C4-2B (cell line): Measurements from ENCODE around the gene EML5.

Experiments used
- ZFX ChIP-seq: fragments of 450-650 bp; IDR thresholded peaks from 2 replicates; pipeline ENCODE4 v1.6.1; 2017
- TF ChIP-seq, protein P1 (sequence below): fragments of 450-650 bp; conservative IDR thresholded peaks from 2 replicates; pipeline ENCODE4 v1.5.1; 2017; ENCODE audit warnings: mild to moderate bottlenecking

DNA sequence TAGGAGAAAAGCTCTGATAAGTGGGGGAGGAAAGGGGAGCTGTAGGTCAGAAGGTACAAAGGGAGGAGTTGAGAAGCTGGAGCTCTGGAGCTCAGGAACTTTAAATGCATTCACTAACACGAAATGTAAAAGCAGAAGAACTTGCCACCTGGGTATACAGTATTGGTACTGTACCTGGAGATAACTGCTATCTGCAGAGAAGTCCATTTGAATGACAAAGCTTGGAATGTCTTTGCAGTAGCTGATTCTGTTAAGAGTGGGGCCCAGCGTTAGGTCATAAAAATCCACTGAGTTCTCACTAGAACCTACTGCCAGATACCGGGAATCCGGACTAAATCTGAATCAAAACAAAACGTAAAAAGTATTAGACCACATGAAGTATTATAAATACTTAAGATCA, 174.3 kb downstream of the EML5 start:
- no peak for TF ChIP-seq ZFX
- TF ChIP-seq, protein P1, sequence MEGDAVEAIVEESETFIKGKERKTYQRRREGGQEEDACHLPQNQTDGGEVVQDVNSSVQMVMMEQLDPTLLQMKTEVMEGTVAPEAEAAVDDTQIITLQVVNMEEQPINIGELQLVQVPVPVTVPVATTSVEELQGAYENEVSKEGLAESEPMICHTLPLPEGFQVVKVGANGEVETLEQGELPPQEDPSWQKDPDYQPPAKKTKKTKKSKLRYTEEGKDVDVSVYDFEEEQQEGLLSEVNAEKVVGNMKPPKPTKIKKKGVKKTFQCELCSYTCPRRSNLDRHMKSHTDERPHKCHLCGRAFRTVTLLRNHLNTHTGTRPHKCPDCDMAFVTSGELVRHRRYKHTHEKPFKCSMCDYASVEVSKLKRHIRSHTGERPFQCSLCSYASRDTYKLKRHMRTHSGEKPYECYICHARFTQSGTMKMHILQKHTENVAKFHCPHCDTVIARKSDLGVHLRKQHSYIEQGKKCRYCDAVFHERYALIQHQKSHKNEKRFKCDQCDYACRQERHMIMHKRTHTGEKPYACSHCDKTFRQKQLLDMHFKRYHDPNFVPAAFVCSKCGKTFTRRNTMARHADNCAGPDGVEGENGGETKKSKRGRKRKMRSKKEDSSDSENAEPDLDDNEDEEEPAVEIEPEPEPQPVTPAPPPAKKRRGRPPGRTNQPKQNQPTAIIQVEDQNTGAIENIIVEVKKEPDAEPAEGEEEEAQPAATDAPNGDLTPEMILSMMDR = no peak
